Aorta (tissue), 5 donors: ENCODE data around the gene RAI1. TPM values are rescaled to one million over a fixed set of nuclear protein-coding genes. Genes with fewer than 3 reads are reported as not detected.

Experiments used
- ATAC-seq: fragments of 200-7000 bp; cut with Tn5 transposase; one replicate; pipeline ENCODE4 v1.9.1; 2022; ENCODE audit warnings: moderate library complexity; ENCODE audit not compliant: low FRiP score
- DNase-seq, 2 donors: peaks; one replicate each; pipeline ENCODE4 v3.0.0-alpha.2; 2020
- H3K27ac ChIP-seq, 2 donors: one replicate each; pipeline ENCODE4 v1.5.1; 2013; ENCODE audit warnings: low read length in 2 of 2, mild to moderate bottlenecking in 2 of 2, moderate library complexity in 2 of 2, control low read depth in 1 of 2, inconsistent platforms in 1 of 2, low read depth in 1 of 2
- H3K27me3 ChIP-seq, 2 donors: one replicate each; pipeline ENCODE4 v1.6.1; 2013; ENCODE audit warnings: control low read depth in 1 of 2, low read length in 1 of 2, mild to moderate bottlenecking in 1 of 2, moderate library complexity in 1 of 2; ENCODE audit not compliant: insufficient read depth in 2 of 2, control insufficient read depth in 1 of 2
- H3K36me3 ChIP-seq, 2 donors: one replicate each; pipeline ENCODE4 v1.6.1; 2013; ENCODE audit warnings: control low read depth in 1 of 2, low read length in 1 of 2, mild to moderate bottlenecking in 1 of 2; ENCODE audit not compliant: insufficient read depth in 2 of 2, control insufficient read depth in 1 of 2
- H3K4me1 ChIP-seq, 2 donors: one replicate each; pipeline ENCODE4 v1.6.1; 2013; ENCODE audit warnings: low read length in 2 of 2, control low read depth in 1 of 2, mild to moderate bottlenecking in 1 of 2, moderate library complexity in 1 of 2; ENCODE audit not compliant: insufficient read depth in 2 of 2, control insufficient read depth in 1 of 2
- H3K4me3 ChIP-seq, 2 donors: one replicate each; pipeline ENCODE4 v1.5.1; 2013; ENCODE audit warnings: low read length in 2 of 2, control low read depth in 1 of 2, mild to moderate bottlenecking in 1 of 2
- H3K9me3 ChIP-seq: one replicate; pipeline ENCODE4 v1.6.1; 2013; ENCODE audit warnings: mild to moderate bottlenecking, low read length; ENCODE audit not compliant: control insufficient read depth
- WGBS, 2 donors: extraction: QIAGEN DNeasy Blood & Tissue Kit; methylation state at CpG; one replicate each; pipeline ENCODE4 v1.1.7; 2013; 5-methylcytosine and 5-hydroxymethylcytosine counted together
- intact Hi-C, 2 donors: fragments of 100-400 bp; cut with DNase I; formaldehyde crosslinking; loops; one replicate each; pipeline versions ENCODE4 v1.14.2 to v1.15.0; 2022
- polyA plus RNA-seq, 2 donors: library from polyadenylated mRNA; stranded (reverse); fragments of 200-250 nt; gene quantifications; one replicate each; pipeline ENCODE4 v1.2.3, GENCODE V29; 2013
- total RNA-seq, 2 donors: library from RNA; stranded (reverse); fragmentation: NEBNext Ultra II Directional; extraction: Animal tissue kit (Norgen Biotek cat#: 25700); gene quantifications; one replicate each; pipeline ENCODE4 v1.2.1, GENCODE V29; 2021
- donor health status: healthy with polysubstance abuse.
- donor health status: Bipolar disorder and iron deficiency.
- donor health status: DM: no; HTN: no; CAD: no.
- donor health status: DM: no; HTN: no; CAD: no.
- donor health status: DM: yes; HTN: yes; CAD: no.

Gene RAI1
- total and polyA plus RNA-seq, 4 donors: 2.0 to 35.8 (median 15.4) TPM

DNA sequence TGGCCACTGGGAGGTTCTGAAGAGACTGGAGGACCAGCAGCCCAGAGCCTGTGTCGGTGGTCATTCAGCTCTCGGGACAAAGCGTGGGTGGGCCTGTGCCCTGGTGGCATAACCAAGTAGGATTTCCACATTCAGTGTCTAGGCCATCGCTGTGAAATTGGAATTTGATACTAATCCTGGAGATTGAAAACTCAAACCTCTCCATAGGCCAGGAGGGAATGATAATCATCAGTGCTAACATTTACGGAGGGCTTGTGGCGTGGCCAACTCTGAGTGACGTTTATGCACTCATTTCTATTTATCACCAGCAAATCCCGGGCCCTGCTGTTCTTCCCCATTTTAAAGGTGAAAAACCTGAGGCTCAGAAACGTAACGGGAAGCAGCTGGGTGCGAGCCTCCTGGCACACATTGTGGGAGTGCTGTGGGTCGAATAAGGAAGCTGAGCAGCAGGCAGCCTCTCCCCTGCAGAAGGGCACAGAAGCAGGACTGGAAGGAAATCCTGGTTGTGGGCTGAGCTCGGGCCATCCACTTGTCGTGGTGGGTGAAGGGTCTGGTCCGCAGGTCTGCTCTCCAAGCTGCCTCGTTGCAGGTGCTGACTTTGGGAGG lies 33.1 kb downstream of the RAI1 start:
- Histone ChIP-seq H3K4me3 (no peak overlapping the region), H3K27me3 (no peaks in the 10 kb centered on the region), H3K36me3 (no peaks in the 10 kb centered on the region), H3K27ac (peak overlapping the region in 1 of 2 donors; percentile 49), H3K9me3 (no peaks in the 10 kb centered on the region), H3K4me1 (no peaks in the 10 kb centered on the region)
- no peak for ATAC-seq
- intact Hi-C loops: loop anchor here in 1 of 2 donors (5.0 kb wide), 1 partner anchor 38 kb away; no protein-coding TSS in a partner anchor
- WGBS, 2 donors: 34 to 46% methylated on average over 16 of the region's 16 CpGs
- DNase-seq: no peak

- Histone ChIP-seq H3K27me3 (no peaks in the 10 kb centered on the region), H3K4me1 (no peaks in the 10 kb centered on the region), H3K4me3 (no peak overlapping the region), H3K9me3 (no peaks in the 10 kb centered on the region), H3K36me3 (no peaks in the 10 kb centered on the region), H3K27ac (peak overlapping the region in 1 of 2 donors; percentile 49)
- no peak for DNase-seq
- 74% methylated on average over 3 of the region's 3 CpGs for WGBS, 2 donors
- no peak for ATAC-seq
- intact Hi-C loops: loop anchor here in 1 of 2 donors (5.0 kb wide), 1 partner anchor 37 kb away; no protein-coding TSS in a partner anchor
These were observed 33.6 kb downstream of the RAI1 start for GRCh38 chr17:17714879-17715278.

DNA sequence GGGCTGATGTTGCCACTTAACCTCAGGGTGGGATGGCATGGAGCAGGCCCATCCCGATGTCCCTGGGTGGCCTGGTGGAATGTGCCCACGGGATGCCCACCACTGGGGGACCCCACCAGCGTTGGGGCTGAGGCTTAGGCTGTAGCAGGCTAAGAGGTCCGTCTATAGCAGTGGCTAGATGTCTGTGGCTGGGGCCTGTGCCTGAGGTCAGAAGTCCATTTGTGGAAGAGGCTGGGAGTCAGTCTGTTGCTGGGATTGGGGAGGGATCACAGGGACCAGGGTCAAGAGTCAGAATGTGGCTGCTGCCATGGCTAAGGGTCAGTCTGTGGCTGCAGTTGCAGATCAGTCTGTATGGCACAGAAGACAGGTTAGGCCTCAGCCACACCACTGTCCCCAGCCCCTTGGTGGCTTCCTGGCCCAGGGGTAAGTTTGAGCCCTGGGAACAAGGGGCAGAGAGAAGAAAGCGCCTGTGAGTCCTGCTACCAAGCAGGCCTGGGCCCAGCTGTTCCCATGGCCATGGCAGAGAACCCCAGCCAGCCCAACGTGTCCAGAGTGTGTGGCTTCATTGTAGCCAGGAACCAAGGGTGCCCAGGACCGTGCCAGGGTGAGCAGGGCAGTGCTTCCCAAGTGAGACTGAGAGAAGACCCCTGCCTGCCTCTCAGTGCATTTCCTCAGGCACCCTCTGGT lies 35.7 kb downstream of the RAI1 start:
- H3K4me3 ChIP-seq: no peak overlapping the region
- no peaks in the 10 kb centered on the region for H3K4me1 ChIP-seq
- DNase-seq (no peak), ATAC-seq (no peak)
- WGBS, 2 donors: 85 to 89% methylated on average over 7 of the region's 7 CpGs
- no peaks in the 10 kb centered on the region for H3K36me3 ChIP-seq
- intact Hi-C loops: no loop called here
- H3K27me3 ChIP-seq: no peaks in the 10 kb centered on the region
- H3K27ac ChIP-seq: no peak overlapping the region
- H3K9me3 ChIP-seq: no peaks in the 10 kb centered on the region

DNA sequence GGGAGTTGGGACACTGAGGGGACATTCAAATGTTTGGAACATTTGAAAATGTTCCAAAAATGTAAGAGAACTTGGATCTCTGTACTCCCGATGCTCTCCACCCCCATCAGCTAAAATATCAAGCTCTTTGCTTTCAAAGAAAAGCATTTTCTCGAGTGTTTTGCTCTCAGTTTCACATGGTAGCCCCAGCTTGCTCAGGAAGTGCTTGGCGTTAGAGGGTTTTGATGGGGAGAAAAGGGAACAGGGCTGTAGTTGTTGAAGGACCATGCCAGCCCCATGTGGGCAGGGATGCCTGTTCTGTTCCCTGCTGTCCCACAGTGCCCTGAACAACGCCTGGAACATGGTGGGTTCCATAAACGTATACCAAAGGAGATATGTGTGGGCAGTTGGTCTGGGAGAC lies 37.0 kb downstream of the RAI1 start:
- H3K27ac ChIP-seq: no peak overlapping the region
- intact Hi-C loops: no loop called here

DNA sequence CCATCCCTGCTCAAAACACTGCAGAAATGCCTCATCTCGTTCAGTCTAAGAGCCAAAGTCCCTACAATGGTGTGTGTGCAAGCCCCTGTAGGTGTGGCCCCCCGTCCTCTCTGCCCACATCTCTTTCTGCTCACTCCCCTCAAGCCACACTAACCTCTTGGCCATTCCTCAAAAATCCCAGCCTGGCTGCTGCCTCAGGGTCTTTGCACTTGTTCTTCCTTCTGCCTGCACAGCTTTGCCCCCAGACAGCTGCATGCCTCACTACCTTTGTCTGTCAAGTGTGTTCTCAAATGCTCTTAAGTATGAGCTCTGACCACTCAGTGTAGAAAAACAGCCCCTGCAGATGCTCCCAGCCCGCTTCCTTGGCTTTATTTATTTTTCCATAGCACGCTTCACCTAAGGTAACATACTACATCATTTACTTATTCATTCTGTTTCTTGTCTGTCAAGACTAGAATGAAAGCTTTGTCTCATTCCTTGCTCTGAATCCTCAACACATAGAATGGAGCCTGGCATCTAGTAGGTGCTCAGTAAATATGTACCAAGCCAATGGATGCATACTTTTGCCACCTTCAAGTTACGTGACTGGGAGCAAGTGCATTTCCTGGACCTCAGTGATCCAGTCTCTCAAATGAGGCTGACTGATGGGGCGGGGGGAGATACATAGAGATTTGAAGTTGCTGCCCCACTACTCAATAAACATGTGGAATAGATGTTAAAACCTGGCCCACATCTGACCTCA lies 38.1 kb downstream of the RAI1 start:
- DNase-seq (no peak), ATAC-seq (no peak)
- intact Hi-C loops: no loop called here
- Histone ChIP-seq H3K4me1 (no peaks in the 10 kb centered on the region), H3K9me3 (no peaks in the 10 kb centered on the region), H3K27ac (no peak overlapping the region), H3K27me3 (no peaks in the 10 kb centered on the region), H3K36me3 (no peaks in the 10 kb centered on the region), H3K4me3 (no peak overlapping the region)
- WGBS, 2 donors: 90 to 94% methylated on average over 6 of the region's 6 CpGs

More for the DNA sequence above, 37.0 kb downstream of the RAI1 start:
- H3K36me3 ChIP-seq: no peaks in the 10 kb centered on the region
- no peak for ATAC-seq
- 68 to 75% methylated on average over 5 of the region's 5 CpGs for WGBS, 2 donors
- DNase-seq: no peak
- H3K9me3 ChIP-seq: no peaks in the 10 kb centered on the region
- no peak overlapping the region for H3K4me3 ChIP-seq
- H3K4me1 ChIP-seq: no peaks in the 10 kb centered on the region
- no peaks in the 10 kb centered on the region for H3K27me3 ChIP-seq

DNA sequence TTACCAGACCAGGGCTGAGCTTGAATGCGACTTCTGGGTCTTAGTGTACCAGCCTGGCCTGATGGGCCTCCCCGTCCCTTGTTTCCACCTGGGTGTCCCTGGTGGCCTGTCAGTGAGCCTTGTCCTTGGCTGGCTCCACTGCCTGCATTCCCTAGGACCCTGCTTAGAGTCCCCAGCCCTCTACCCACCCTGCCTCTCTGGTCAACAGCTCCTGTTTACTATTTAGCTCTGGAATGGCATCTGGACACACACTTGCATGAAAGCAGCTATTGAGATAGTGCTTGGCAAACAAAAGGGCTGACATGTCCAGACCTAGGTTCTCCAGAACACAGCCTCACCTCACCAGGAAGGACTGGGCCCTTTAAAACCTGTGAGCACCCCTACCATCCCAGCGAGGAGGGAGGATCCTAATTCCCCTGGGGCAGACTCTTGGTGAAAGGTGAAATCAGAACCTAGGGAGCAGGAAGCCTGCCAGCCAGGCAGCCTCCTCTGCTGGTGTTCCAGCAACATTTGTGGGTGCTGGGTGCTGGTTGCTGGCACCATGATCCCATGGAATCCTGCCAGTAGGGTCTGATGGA lies 38.8 kb downstream of the RAI1 start:
- intact Hi-C loops: loop anchor here in 1 of 2 donors (5.0 kb wide), 1 partner anchor 38 kb away; the partner anchor contains the start of gene RAI1
- H3K27me3 ChIP-seq: no peaks in the 10 kb centered on the region
- ATAC-seq (no peak), DNase-seq (no peak)
- 90 to 94% methylated on average over 3 of the region's 3 CpGs for WGBS, 2 donors
- H3K36me3 ChIP-seq: no peaks in the 10 kb centered on the region
- H3K4me3 ChIP-seq: no peak overlapping the region
- H3K4me1 ChIP-seq: peaks cover 0 to 3% of the 10 kb centered on the region in 2 donors
- no peak overlapping the region for H3K27ac ChIP-seq
- H3K9me3 ChIP-seq: no peaks in the 10 kb centered on the region

- ATAC-seq: no peak
- DNase-seq: no peak
- Histone ChIP-seq H3K27me3 (no peaks in the 10 kb centered on the region), H3K27ac (no peak overlapping the region), H3K36me3 (no peaks in the 10 kb centered on the region), H3K9me3 (no peaks in the 10 kb centered on the region), H3K4me3 (no peak overlapping the region), H3K4me1 (peaks cover 0 to 3% of the 10 kb centered on the region in 2 donors)
- WGBS, 2 donors: 95 to 96% methylated on average over 2 of the region's 2 CpGs
- intact Hi-C loops: loop anchor here in 1 of 2 donors (5.0 kb wide), 1 partner anchor 39 kb away; the partner anchor contains the start of gene RAI1
These were observed 39.9 kb downstream of the RAI1 start for GRCh38 chr17:17721140-17721668.
